Ovary (tissue), 9 donors: ENCODE data around the gene GABRB3. TPM values are rescaled to one million over a fixed set of nuclear protein-coding genes. Genes with fewer than 3 reads are reported as not detected.

Experiments
- DNase-seq, 5 donors: peaks; one replicate each; pipeline ENCODE4 v3.0.0-alpha.2; 2019 to 2020
- H3K27ac ChIP-seq, 2 donors: fragments of 200-600 bp; one replicate each; pipeline versions ENCODE4 v1.5.1 to v1.8.0; 2019 to 2022
- H3K27me3 ChIP-seq: fragments of 200-600 bp; one replicate; pipeline ENCODE4 v1.8.0; 2022
- H3K36me3 ChIP-seq: fragments of 200-600 bp; sonication (generic); one replicate; pipeline ENCODE4 v1.5.1; 2019
- H3K4me1 ChIP-seq: one replicate; pipeline ENCODE4 v1.8.1; 2013; ENCODE audit warnings: mild to moderate bottlenecking, moderate library complexity; ENCODE audit not compliant: insufficient read depth
- H3K4me3 ChIP-seq: fragments of 200-600 bp; sonication (generic); one replicate; pipeline ENCODE4 v1.5.1; 2017
- H3K9me3 ChIP-seq, 2 donors: fragments of 200-600 bp in 1 of 2; sonication (generic) in 1 of 2; one replicate each; pipeline versions ENCODE4 v1.5.1 to v1.8.1; 2013 to 2019; ENCODE audit warnings: mild to moderate bottlenecking in 1 of 2, moderate library complexity in 1 of 2
- EP300 ChIP-seq: sonication (generic); formaldehyde crosslinking; IDR thresholded peaks from one replicate; pipeline ENCODE4 v1.6.1; 2017; ENCODE audit warnings: antibody characterized with exemption
- POLR2A ChIP-seq: fragments of 450-650 bp; IDR thresholded peaks from one replicate; pipeline ENCODE4 v1.6.1; 2017; ENCODE audit warnings: antibody characterized with exemption, mild to moderate bottlenecking, moderate library complexity
- WGBS, 3 donors: extraction: QIAGEN DNeasy Blood & Tissue Kit in 1 of 3; methylation state at CpG; one replicate each; pipeline versions ENCODE4 v1.1.5 to v1.1.7; 2013 to 2017; 5-methylcytosine and 5-hydroxymethylcytosine counted together
- intact Hi-C, 4 donors: fragments of 100-400 bp; cut with DNase I; formaldehyde crosslinking; loops; one replicate each; pipeline versions ENCODE4 v1.11.0 to v1.15.1; 2022 to 2023
- polyA plus RNA-seq, 2 donors: library from polyadenylated mRNA; stranded (reverse); fragments of 200-250 nt in 1 of 2; fragments of 350-450 nt in 1 of 2; fragmentation: Illumina TruSeq in 1 of 2; extraction: RNeasy Lipid Tissue Mini Kit (QIAGEN cat#74804) in 1 of 2; gene quantifications; one replicate each; pipeline ENCODE4 v1.2.3, GENCODE V29; 2013 to 2014
- total RNA-seq, 7 donors: library from RNA; depleted of rRNA in 2 of 7; stranded (reverse); fragments of >200 nt in 2 of 7; fragmentation: NEBNext Ultra II Directional in 3 of 7; extraction: Animal tissue kit (Norgen Biotek cat#: 25700) in 3 of 7; gene quantifications; one replicate each; pipeline versions ENCODE4 v1.1.0 to v1.2.4, GENCODE V29; 2016 to 2023
- TF ChIP-seq, protein P1 (sequence below), 3 donors: fragments of 450-650 bp in 2 of 3; fragments of 200-600 bp in 1 of 3; IDR thresholded peaks; one replicate each; pipeline versions ENCODE4 v1.5.1 to v1.8.0; 2016 to 2022; ENCODE audit warnings: antibody characterized with exemption in 3 of 3, mild to moderate bottlenecking in 1 of 3
- donor health status: DM: no; HTN: no; CAD: no; lungs with moderate emphysema.
- donor health status: DM: no; HTN: no; CAD: no.
- donor health status: Bipolar disorder and iron deficiency.
- donor health status: DM: yes; HTN: yes; CAD: no.
- donor health status: DM: no; HTN: no; CAD: no.
- donor health status: DM: yes; HTN: yes; CAD: no.

Gene GABRB3
- total and polyA plus RNA-seq, 9 donors: 0.60 to 6.7 (median 3.0) TPM

DNA sequence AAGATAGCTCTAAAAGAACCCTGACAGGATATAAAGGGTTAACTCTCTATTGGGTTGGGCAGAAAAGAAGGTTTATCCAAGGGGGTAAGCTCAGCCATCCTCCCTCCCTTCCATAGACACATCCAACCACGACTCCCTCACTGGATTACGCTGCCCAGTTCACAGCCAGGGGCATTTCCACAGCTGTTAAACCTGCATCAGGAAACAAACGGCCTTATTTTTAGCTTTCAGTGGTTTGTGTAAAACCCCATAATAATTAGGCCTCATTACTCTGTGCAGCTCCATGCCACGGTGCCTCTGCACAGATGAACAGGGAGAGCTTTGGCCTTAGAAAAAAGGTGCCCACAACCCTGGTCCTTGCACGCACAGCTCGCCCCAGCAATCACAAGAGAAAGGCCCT is 110.6 kb downstream of the GABRB3 start:
- Histone ChIP-seq H3K4me1 (no peaks in the 10 kb centered on the region), H3K36me3 (no peaks in the 10 kb centered on the region), H3K27me3 (no peaks in the 10 kb centered on the region), H3K27ac (no peak overlapping the region), H3K9me3 (no peaks in the 10 kb centered on the region), H3K4me3 (no peak overlapping the region)
- WGBS, 3 donors: 34 to 36% (median 35%) methylated on average over 6 of the region's 6 CpGs
- DNase-seq: no peak
- TF ChIP-seq EP300 (no peak), POLR2A (no peak)
- TF ChIP-seq, protein P1, sequence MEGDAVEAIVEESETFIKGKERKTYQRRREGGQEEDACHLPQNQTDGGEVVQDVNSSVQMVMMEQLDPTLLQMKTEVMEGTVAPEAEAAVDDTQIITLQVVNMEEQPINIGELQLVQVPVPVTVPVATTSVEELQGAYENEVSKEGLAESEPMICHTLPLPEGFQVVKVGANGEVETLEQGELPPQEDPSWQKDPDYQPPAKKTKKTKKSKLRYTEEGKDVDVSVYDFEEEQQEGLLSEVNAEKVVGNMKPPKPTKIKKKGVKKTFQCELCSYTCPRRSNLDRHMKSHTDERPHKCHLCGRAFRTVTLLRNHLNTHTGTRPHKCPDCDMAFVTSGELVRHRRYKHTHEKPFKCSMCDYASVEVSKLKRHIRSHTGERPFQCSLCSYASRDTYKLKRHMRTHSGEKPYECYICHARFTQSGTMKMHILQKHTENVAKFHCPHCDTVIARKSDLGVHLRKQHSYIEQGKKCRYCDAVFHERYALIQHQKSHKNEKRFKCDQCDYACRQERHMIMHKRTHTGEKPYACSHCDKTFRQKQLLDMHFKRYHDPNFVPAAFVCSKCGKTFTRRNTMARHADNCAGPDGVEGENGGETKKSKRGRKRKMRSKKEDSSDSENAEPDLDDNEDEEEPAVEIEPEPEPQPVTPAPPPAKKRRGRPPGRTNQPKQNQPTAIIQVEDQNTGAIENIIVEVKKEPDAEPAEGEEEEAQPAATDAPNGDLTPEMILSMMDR (IDR thresholded peaks at IDR 0.05): no peak
- intact Hi-C loops: no loop called here

GRCh38 chr15:26661748-26662147 is 111.1 kb downstream of the GABRB3 start:
- H3K4me1 ChIP-seq: no peaks in the 10 kb centered on the region
- no peaks in the 10 kb centered on the region for H3K36me3 ChIP-seq
- no peak overlapping the region for H3K27ac ChIP-seq
- 73 to 76% (median 73%) methylated on average over 7 of the region's 7 CpGs for WGBS, 3 donors
- no peak for TF ChIP-seq EP300
- no peak for TF ChIP-seq POLR2A
- TF ChIP-seq, protein P1 (IDR thresholded peaks at IDR 0.05): no peak
- H3K27me3 ChIP-seq: no peaks in the 10 kb centered on the region
- H3K9me3 ChIP-seq: no peaks in the 10 kb centered on the region
- no peak for DNase-seq
- intact Hi-C loops: no loop called here
- no peak overlapping the region for H3K4me3 ChIP-seq

GRCh38 chr15:26661107-26661506 is 111.8 kb downstream of the GABRB3 start:
- TF ChIP-seq, protein P1 (IDR thresholded peaks at IDR 0.05): no peak
- TF ChIP-seq EP300 (no peak), POLR2A (no peak)
- DNase-seq: no peak
- Histone ChIP-seq H3K27ac (no peak overlapping the region), H3K36me3 (no peaks in the 10 kb centered on the region), H3K4me3 (no peak overlapping the region), H3K4me1 (no peaks in the 10 kb centered on the region), H3K27me3 (no peaks in the 10 kb centered on the region), H3K9me3 (no peaks in the 10 kb centered on the region)
- 80 to 81% (median 80%) methylated on average over 3 of the region's 3 CpGs for WGBS, 3 donors
- intact Hi-C loops: no loop called here

DNA sequence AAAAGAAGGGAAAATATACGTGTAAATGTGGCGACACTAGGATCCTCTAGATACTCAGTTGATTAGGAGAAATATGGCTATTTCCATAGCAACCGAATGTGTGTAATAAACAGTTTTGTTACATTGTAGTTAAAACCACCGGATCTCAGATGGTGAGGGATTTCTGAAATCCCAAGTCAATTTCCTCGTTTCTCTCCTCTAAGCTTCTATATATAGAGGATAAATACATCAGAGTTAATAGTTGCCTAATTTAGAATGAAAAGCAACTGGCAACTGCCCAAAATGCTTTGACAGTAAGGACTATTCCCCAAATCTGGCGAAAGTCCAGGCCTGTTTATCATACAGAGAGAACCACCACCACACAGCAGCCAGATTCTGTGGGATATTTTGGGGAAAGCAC is 112.6 kb downstream of the GABRB3 start:
- WGBS, 3 donors: 72 to 78% (median 75%) methylated on average over 6 of the region's 6 CpGs
- Histone ChIP-seq H3K27ac (no peak overlapping the region), H3K27me3 (no peaks in the 10 kb centered on the region), H3K9me3 (no peaks in the 10 kb centered on the region), H3K4me1 (no peaks in the 10 kb centered on the region), H3K36me3 (no peaks in the 10 kb centered on the region), H3K4me3 (no peak overlapping the region)
- no peak for DNase-seq
- intact Hi-C loops: no loop called here
- TF ChIP-seq, protein P1 (IDR thresholded peaks at IDR 0.05): no peak
- TF ChIP-seq POLR2A (no peak), EP300 (no peak)

GRCh38 chr15:26658290-26658689 is 114.6 kb downstream of the GABRB3 start:
- Histone ChIP-seq H3K4me1 (no peaks in the 10 kb centered on the region), H3K9me3 (no peaks in the 10 kb centered on the region), H3K27me3 (no peaks in the 10 kb centered on the region), H3K36me3 (no peaks in the 10 kb centered on the region), H3K4me3 (no peak overlapping the region), H3K27ac (no peak overlapping the region)
- WGBS, 3 donors: 2 to 10% (median 7%) methylated on average over 2 of the region's 2 CpGs
- DNase-seq: no peak
- TF ChIP-seq EP300 (no peak), POLR2A (no peak)
- TF ChIP-seq, protein P1 (IDR thresholded peaks at IDR 0.05): no peak
- intact Hi-C loops: no loop called here
